Keratinocyte (primary cell): Measurements from ENCODE around the gene AATF. TPM values are rescaled to one million over a fixed set of nuclear protein-coding genes. Genes with fewer than 3 reads are reported as not detected.

Source experiments
- DNase-seq: peaks from one replicate; pipeline ENCODE4 v3.0.0-alpha.2; 2011; ENCODE audit warnings: low read depth, missing footprints, low spot score
- FAIRE-seq: peaks from 2 replicates; lab custom pipeline; 2011; peaks lifted over from hg19 to GRCh38; lab: Jason Lieb, UNC
- H2AFZ ChIP-seq: 2 replicates; pipeline ENCODE4 v1.6.0; 2012; ENCODE audit warnings: low read length, control low read depth, inconsistent platforms; ENCODE audit not compliant: control insufficient read depth
- H3K27ac ChIP-seq: 2 replicates; pipeline ENCODE4 v1.5.1; 2011; ENCODE audit warnings: low read length; ENCODE audit not compliant: control insufficient read depth, insufficient read depth
- H3K27me3 ChIP-seq: 3 replicates; pipeline ENCODE4 v1.6.0; 2011; ENCODE audit warnings: low read length; ENCODE audit not compliant: control insufficient read depth, insufficient read depth; ENCODE audit errors: extremely low read depth
- H3K36me3 ChIP-seq, 2 experiments: 2 replicates in 1 of 2; 3 replicates in 1 of 2; pipeline ENCODE4 v1.5.1; 2011; ENCODE audit warnings: low read length in 2 of 2, mild to moderate bottlenecking in 1 of 2; ENCODE audit not compliant: control insufficient read depth in 2 of 2, insufficient read depth in 2 of 2; ENCODE audit errors: extremely low read depth in 1 of 2
- H3K4me1 ChIP-seq: 3 replicates; pipeline ENCODE4 v1.5.1; 2011; ENCODE audit warnings: low read length; ENCODE audit not compliant: control insufficient read depth, insufficient read depth; ENCODE audit errors: extremely low read depth
- H3K4me2 ChIP-seq: 3 replicates; pipeline ENCODE4 v1.6.0; 2011; ENCODE audit warnings: low read depth, low read length; ENCODE audit not compliant: control insufficient read depth, insufficient read depth; ENCODE audit errors: extremely low read depth
- H3K4me3 ChIP-seq, 3 experiments: fragments of 200-600 bp in 1 of 3; sonication (generic) in 1 of 3; 2 replicates in 2 of 3; 3 replicates in 1 of 3; pipeline ENCODE4 v1.5.1; 2011 to 2016; ENCODE audit warnings: low read length in 3 of 3, mild to moderate bottlenecking in 3 of 3, control low read depth in 2 of 3, inconsistent platforms in 1 of 3, low read depth in 1 of 3, mixed read lengths in 1 of 3, mixed run types in 1 of 3, moderate library complexity in 1 of 3; ENCODE audit not compliant: control insufficient read depth in 2 of 3, insufficient read depth in 2 of 3; ENCODE audit errors: extremely low read depth in 1 of 3
- H3K79me2 ChIP-seq: 2 replicates; pipeline ENCODE4 v1.6.0; 2012; ENCODE audit warnings: low read length; ENCODE audit not compliant: control insufficient read depth, insufficient read depth
- H3K9ac ChIP-seq: 3 replicates; pipeline ENCODE4 v1.6.0; 2011; ENCODE audit warnings: low read length; ENCODE audit not compliant: control insufficient read depth, insufficient read depth; ENCODE audit errors: extremely low read depth
- H3K9me1 ChIP-seq: 3 replicates; pipeline ENCODE4 v1.6.0; 2011; ENCODE audit warnings: low read length; ENCODE audit not compliant: control insufficient read depth, insufficient read depth; ENCODE audit errors: extremely low read depth
- H3K9me3 ChIP-seq: 2 replicates; pipeline ENCODE4 v1.5.1; 2012; ENCODE audit warnings: low read depth, low read length; ENCODE audit not compliant: control insufficient read depth
- H4K20me1 ChIP-seq: 3 replicates; pipeline ENCODE4 v1.6.0; 2011; ENCODE audit warnings: low read length; ENCODE audit not compliant: control insufficient read depth, insufficient read depth; ENCODE audit errors: extremely low read depth
- EZH2 ChIP-seq: IDR thresholded peaks from one replicate; pipeline ENCODE4 v1.6.1; 2012; ENCODE audit warnings: inconsistent platforms, mild to moderate bottlenecking, low read length, moderate library complexity
- dilution Hi-C: fragments of 300-500 bp; cut with MboI; formaldehyde crosslinking; loops from one replicate; pipeline ENCODE4 v1.7.0; 2020; ENCODE audit warnings: low sequenced_read_pairs; ENCODE audit not compliant: extremely low pct_ligation_motif_present
- polyA plus RNA-seq, 5 experiments: library from polyadenylated mRNA; depleted of rRNA in 3 of 5; stranded (reverse) in 3 of 5; stranded (forward) in 1 of 5; unstranded in 1 of 5; fragments of >200 nt; gene quantifications; 1 replicate in 1 of 5; 2 replicates in 3 of 5; 3 replicates in 1 of 5; pipeline versions ENCODE4 v1.2.1 to v1.2.3, GENCODE V29; 2011 to 2012; ENCODE audit warnings: missing spikeins in 2 of 5, low read depth in 1 of 5, low replicate concordance in 1 of 5
- TF ChIP-seq, protein P1 (sequence below), 3 experiments: IDR thresholded peaks in 1 of 3; conservative IDR thresholded peaks in 1 of 3; optimal IDR thresholded peaks in 1 of 3; 2 replicates in 2 of 3; 3 replicates in 1 of 3; pipeline versions ENCODE3 to v1.5.1; 2011; ENCODE audit warnings: low read length in 3 of 3, mild to moderate bottlenecking in 3 of 3, moderate library complexity in 2 of 3, control low read depth in 1 of 3, inconsistent platforms in 1 of 3; ENCODE audit not compliant: insufficient read depth in 2 of 3; ENCODE audit errors: extremely low read depth in 1 of 3

Gene AATF
- polyA plus RNA-seq, 1 donor (not counting 4 experiments of a cell fraction or from before 2014, with no cell fraction given) = 30.4 TPM

DNA sequence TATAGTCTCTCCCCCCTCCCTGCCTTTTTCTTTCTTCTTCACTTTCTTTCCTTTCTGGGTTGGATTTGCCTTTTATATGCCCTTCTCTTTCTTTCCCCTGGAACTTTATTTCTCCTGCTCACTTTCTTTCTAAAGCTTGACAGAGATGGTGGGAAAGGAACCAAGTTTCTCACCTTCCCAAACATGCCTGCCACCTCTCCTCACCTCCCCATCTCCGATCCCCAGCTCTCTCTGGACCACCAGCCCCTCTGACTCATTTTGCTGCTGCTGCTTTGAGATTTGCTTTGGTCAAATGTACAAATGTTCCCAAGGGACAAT lies 18.2 kb upstream of the AATF start:
- H3K27ac ChIP-seq = no peak overlapping the region
- H3K9me3 ChIP-seq = no peaks in the 10 kb centered on the region
- FAIRE-seq = no peak
- peaks cover 65% of the 10 kb centered on the region for H3K27me3 ChIP-seq
- H3K4me1 ChIP-seq = peaks cover 35% of the 10 kb centered on the region
- H3K9ac ChIP-seq = no peak overlapping the region
- H3K36me3 ChIP-seq = no peaks in the 10 kb centered on the region
- no peak overlapping the region for H3K4me2 ChIP-seq
- no peaks in the 10 kb centered on the region for H4K20me1 ChIP-seq
- H3K4me3 ChIP-seq = no peak overlapping the region
- no peaks in the 10 kb centered on the region for H3K79me2 ChIP-seq
- H2AFZ ChIP-seq = no peak overlapping the region
- TF ChIP-seq, protein P1, sequence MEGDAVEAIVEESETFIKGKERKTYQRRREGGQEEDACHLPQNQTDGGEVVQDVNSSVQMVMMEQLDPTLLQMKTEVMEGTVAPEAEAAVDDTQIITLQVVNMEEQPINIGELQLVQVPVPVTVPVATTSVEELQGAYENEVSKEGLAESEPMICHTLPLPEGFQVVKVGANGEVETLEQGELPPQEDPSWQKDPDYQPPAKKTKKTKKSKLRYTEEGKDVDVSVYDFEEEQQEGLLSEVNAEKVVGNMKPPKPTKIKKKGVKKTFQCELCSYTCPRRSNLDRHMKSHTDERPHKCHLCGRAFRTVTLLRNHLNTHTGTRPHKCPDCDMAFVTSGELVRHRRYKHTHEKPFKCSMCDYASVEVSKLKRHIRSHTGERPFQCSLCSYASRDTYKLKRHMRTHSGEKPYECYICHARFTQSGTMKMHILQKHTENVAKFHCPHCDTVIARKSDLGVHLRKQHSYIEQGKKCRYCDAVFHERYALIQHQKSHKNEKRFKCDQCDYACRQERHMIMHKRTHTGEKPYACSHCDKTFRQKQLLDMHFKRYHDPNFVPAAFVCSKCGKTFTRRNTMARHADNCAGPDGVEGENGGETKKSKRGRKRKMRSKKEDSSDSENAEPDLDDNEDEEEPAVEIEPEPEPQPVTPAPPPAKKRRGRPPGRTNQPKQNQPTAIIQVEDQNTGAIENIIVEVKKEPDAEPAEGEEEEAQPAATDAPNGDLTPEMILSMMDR (optimal IDR thresholded peaks at IDR 0.05 in 1 of 3, IDR thresholded peaks at IDR 0.05 in 1 of 3, conservative IDR thresholded peaks at IDR 0.05 in 1 of 3; ENCODE audit: extremely low read depth in 1 of 3, insufficient read depth in 2 of 3, low read length in 3 of 3) = no peak
- TF ChIP-seq EZH2 = no peak
- dilution Hi-C loops = no loop called here
- H3K9me1 ChIP-seq = no peaks in the 10 kb centered on the region
- DNase-seq = no peak

GRCh38 chr17:36931096-36931696 lies 17.6 kb upstream of the AATF start:
- no peak overlapping the region for H3K4me3 ChIP-seq
- peaks cover 41% of the 10 kb centered on the region for H3K4me1 ChIP-seq
- FAIRE-seq (no peak), DNase-seq (no peak)
- no peaks in the 10 kb centered on the region for H3K79me2 ChIP-seq
- H3K36me3 ChIP-seq = no peaks in the 10 kb centered on the region
- dilution Hi-C loops = no loop called here
- no peaks in the 10 kb centered on the region for H4K20me1 ChIP-seq
- no peak overlapping the region for H3K4me2 ChIP-seq
- H3K27ac ChIP-seq = no peak overlapping the region
- H2AFZ ChIP-seq = no peak overlapping the region
- no peaks in the 10 kb centered on the region for H3K9me3 ChIP-seq
- TF ChIP-seq EZH2 = no peak
- TF ChIP-seq, protein P1 (optimal IDR thresholded peaks at IDR 0.05 in 1 of 3, IDR thresholded peaks at IDR 0.05 in 1 of 3, conservative IDR thresholded peaks at IDR 0.05 in 1 of 3; ENCODE audit: extremely low read depth in 1 of 3, insufficient read depth in 2 of 3, low read length in 3 of 3) = no peak
- H3K9ac ChIP-seq = no peak overlapping the region
- H3K27me3 ChIP-seq = peaks cover 71% of the 10 kb centered on the region
- no peaks in the 10 kb centered on the region for H3K9me1 ChIP-seq
